Cardiac fibroblast (primary cell): ENCODE measurements around the gene COQ8A.

Experiments
- DNase-seq, 2 donors: peaks; one replicate each; pipeline versions ENCODE4 v3.0.0 to v3.0.0-alpha.2; 2010; ENCODE audit warnings: low read depth in 2 of 2
- H3K4me3 ChIP-seq, 2 donors: replicated peaks in 1 of 2; 1 replicate in 1 of 2; 2 replicates in 1 of 2; pipeline ENCODE4 v1.5.1; 2011; ENCODE audit warnings: low read depth in 2 of 2, low read length in 2 of 2, mild to moderate bottlenecking in 2 of 2, moderate library complexity in 1 of 2
- TF ChIP-seq, protein P1 (sequence below): IDR thresholded peaks from one replicate; pipeline ENCODE4 v1.5.1; 2011; ENCODE audit warnings: low read depth, mild to moderate bottlenecking, low read length, inconsistent platforms

Gene COQ8A

GRCh38 chr1:226956942-226957713, 17.0 kb downstream of the COQ8A start:
- no peak for DNase-seq
- TF ChIP-seq, protein P1, sequence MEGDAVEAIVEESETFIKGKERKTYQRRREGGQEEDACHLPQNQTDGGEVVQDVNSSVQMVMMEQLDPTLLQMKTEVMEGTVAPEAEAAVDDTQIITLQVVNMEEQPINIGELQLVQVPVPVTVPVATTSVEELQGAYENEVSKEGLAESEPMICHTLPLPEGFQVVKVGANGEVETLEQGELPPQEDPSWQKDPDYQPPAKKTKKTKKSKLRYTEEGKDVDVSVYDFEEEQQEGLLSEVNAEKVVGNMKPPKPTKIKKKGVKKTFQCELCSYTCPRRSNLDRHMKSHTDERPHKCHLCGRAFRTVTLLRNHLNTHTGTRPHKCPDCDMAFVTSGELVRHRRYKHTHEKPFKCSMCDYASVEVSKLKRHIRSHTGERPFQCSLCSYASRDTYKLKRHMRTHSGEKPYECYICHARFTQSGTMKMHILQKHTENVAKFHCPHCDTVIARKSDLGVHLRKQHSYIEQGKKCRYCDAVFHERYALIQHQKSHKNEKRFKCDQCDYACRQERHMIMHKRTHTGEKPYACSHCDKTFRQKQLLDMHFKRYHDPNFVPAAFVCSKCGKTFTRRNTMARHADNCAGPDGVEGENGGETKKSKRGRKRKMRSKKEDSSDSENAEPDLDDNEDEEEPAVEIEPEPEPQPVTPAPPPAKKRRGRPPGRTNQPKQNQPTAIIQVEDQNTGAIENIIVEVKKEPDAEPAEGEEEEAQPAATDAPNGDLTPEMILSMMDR, result no peak

DNA sequence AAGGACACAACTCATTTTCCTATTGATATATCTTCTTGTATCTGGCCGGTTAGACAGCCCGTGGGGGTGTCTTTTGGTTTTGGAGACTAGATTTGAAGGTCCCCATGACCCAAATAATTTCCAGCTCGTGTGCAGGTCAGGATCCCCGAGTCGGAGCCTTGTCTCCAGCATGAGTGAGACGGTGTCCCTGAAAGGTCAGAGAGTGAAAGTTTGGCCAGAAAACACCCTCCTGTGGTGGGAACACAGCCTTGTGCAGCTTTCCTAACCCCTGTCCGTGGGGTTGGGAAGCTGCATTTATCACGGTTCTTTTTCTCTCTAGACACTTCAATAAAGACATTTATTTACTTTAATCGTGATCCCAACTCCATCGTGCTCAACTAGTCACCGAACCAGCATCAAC, 17.6 kb downstream of the COQ8A start:
- TF ChIP-seq, protein P1, result no peak
- DNase-seq, result no peak
- H3K4me3 ChIP-seq, result no peak overlapping the region

More at GRCh38 chr1:226956942-226957713, 17.0 kb downstream of the COQ8A start:
- no peak overlapping the region for H3K4me3 ChIP-seq

DNA sequence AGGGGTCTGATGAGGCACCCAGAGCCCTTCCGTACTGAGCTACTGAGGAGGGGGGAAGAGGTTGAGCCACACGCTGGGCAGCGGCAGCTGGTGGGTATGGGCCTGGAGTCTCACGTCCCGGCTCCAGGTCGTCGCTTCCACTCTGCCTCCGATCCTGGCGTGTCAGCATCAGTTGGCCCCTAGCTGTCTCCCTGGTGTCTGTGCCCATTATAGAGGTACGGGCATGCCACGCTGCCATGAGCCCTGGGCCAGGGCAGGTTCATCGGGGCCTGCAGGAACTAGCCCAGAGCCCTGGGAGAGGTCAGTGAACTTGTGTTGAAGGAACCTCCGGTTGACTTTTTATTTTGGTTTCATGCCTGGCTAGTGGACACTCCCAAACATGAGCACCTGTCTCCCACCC, 18.2 kb downstream of the COQ8A start:
- no peak overlapping the region for H3K4me3 ChIP-seq
- no peak for DNase-seq
- TF ChIP-seq, protein P1, result no peak

DNA sequence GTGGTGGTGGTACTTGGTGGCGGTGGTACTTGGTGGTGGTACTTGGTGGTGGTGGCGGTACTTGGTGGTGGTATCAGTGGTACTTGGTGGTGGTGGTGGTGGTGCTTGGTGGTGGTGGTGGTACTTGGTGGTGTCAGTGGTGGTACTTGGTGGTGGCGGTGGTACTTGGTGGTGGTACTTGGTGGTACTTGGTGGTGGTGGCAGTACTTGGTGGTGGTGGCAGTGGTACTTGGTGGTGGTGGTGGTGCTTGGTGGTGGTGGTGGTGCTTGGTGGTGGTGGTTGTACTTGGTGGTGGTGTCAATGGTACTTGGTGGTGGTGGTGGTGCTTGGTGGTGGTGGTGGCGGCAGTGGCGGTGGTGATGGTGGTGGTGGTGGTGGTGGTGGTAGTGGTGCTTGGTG, 20.2 kb downstream of the COQ8A start:
- no peak overlapping the region for H3K4me3 ChIP-seq
- no peak for DNase-seq
- TF ChIP-seq, protein P1, result no peak

DNA sequence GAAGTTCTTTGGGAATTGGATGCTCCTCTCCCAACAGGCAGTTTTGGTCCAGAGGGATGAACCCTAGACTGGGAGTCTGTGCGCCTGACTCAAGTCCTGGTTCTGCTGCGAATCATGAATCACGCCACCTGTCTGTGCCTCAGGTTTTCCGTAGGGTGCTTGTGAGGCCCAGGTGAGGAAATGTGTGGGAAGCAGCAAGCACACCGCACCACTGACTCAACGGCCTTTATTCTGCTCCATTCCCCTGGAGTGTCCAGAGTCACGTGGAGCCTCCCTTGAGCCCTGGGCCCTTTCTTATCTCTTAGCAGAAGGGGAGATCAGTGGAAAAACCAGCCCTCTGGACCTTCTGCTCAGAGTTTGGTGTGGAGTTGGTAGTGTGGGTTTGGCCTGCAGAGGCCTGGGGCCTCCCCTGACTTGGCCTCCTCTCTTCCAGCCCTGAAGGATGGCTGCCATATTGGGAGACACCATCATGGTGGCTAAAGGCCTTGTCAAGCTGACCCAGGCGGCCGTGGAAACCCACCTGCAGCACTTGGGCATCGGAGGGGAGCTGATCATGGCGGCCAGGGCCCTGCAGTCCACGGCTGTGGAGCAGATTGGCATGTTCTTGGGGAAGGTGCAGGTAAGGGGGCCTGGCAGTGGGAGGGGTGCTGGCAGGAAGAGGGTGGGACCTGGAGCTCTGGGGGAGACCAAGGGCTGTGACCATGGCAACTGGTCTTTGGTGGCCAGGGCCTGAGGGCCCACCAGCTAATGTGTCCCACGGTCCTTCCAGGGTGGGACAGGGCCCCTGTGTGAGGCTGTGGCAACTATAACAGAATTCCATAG, 21.1 kb downstream of the COQ8A start:
- no peak overlapping the region for H3K4me3 ChIP-seq
- TF ChIP-seq, protein P1, result no peak
- no peak for DNase-seq

- TF ChIP-seq, protein P1, result no peak
- DNase-seq, result no peak
- no peak overlapping the region for H3K4me3 ChIP-seq
These were observed 22.6 kb downstream of the COQ8A start for GRCh38 chr1:226962421-226963391.
